HG03060 (cell line): ENCODE results near the gene RAB28.

Experiments used
- ATAC-seq: cut with Tn5 transposase; IDR thresholded peaks from one replicate; pipeline ENCODE4 v1.9.1; 2021; ENCODE audit warnings: low read depth, moderate number of reproducible peaks; ENCODE audit not compliant: unreplicated experiment

The RAB28 gene

DNA sequence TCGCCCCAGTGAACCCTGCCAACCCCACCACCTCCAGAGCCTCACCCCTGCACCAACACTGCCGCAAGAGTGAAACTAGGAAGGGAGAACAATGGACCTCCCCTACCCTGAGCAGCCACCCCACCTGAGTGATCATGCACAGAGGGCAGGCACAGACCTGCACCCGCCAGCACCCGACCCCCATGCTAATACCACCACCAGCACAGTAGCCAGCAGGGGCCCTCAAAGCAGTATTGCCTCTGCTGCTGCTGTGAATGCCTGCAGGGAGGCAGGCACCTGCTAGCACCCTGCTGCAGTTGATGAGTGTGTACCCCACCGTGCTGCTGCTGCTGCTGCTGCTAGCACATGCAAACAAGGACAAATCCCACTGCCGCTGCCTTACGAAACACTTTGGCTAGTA lies 100.1 kb downstream of the RAB28 start:
- no peak for ATAC-seq

DNA sequence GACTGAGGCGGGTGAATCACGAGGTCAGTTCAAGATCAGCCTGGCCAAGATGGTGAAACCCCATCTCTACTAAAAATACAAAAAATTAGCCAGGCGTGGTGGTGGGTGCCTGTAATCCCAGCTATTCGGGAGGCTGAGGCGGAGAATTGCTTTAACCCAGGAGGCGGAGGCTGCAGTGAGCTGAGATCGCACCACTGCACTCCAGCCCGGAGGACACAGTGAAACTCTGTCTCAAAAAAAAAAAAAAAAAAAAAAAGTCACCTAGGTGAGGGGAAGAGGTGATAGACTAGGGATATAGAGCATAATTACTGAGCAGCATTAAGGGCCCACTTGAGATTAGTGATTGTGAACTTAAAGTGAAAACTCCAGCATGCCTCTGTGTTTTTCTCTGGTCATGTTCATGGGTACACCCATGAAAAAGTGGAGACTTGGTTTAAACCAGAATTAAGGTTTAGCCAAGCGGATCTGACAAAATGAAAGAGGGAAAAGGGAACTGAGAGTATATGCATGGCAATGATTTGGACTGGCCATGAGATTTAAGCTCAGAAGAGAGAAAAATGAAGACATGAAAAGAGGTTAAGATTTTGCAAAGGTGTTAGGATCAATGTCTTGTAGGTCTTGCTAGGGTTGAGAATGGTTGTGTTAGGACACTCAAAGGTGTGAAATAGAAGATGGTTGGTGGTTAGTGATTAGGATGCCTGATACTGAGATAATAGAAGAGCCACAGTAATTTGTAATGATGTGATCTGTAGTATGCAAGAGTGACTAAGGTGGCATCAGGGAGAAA lies 105.0 kb downstream of the RAB28 start:
- ATAC-seq: peak; percentile 84

- no peak for ATAC-seq
Measured at GRCh38 chr4:13371048-13371447, 113.1 kb downstream of the RAB28 start.

DNA sequence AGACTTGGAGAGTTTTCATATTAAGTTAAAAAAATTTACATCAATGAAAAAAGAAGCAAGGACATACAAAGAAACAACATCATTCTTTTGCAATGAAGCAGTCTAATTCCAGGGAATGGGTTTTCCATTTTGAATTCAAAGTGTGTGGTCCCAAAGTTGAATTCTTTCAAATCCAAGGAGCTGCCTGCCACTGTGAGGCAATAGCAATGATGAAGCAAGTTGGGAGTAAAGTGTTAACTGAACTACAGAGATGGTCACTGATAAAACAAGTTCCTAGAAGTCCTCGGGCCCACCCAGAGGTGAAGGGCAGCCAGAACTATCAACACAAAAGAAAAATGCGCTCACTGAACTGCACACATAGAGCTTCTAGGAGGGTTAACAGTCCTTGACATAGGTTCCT lies 115.9 kb downstream of the RAB28 start:
- no peak for ATAC-seq

DNA sequence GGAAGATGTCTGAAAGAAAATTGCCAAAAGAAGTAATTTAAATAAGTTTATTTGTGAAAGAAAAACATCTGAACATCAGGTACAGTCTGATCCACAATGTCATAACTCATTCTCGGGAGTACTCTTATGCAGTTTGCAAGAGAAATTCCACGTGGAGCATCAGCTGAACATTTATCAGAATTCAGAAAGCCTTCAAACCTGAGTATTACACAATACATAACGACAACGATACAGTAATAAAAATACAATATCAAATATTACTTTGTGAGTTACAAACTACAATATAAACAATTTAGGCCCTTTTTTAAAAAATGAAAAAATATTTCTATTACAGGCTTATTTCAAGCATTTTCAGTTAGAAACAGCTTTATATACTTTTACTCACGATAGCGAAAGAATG lies 116.4 kb downstream of the RAB28 start:
- no peak for ATAC-seq

DNA sequence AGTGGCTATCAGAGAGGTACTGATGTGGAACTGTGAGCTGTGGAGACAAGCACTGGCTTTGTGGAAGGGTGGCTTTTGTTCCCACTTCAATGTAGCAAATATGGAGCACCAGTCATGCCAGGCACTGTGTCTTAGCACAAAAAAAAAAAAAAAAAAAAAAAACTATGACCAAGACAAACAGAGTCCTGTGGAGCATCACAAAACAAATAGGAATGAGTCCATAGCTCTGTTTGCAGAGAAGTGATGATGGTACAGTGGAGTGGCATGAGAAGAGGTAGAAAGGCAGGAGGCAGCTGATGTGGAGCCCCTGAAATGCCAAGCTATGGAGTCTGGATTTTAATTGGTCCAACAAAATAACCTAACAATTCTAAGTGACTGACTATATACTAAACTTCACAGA lies 116.9 kb downstream of the RAB28 start:
- no peak for ATAC-seq

- no peak for ATAC-seq
Measured at GRCh38 chr4:13365195-13365594, 118.9 kb downstream of the RAB28 start.

- ATAC-seq: no peak
Measured at GRCh38 chr4:13364653-13365052, 119.5 kb downstream of the RAB28 start.

DNA sequence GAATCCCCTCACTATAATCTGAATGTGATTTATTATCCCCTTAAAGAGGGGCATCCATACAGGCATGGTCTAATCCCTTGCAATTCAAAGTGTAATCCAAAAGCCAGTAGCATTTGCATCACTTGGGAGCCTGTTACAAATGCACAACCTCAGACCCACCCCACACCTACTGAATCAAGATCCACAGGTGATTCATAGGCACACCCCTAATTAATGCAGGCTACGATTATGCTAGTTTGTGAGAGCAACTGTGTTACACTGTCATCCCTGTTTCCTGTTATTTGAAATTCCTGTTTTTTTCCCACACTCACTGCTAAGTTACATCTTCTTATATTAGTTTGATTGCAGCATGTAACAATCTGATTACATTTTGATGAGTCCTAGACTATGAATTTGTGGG lies 120.0 kb downstream of the RAB28 start:
- ATAC-seq: no peak

DNA sequence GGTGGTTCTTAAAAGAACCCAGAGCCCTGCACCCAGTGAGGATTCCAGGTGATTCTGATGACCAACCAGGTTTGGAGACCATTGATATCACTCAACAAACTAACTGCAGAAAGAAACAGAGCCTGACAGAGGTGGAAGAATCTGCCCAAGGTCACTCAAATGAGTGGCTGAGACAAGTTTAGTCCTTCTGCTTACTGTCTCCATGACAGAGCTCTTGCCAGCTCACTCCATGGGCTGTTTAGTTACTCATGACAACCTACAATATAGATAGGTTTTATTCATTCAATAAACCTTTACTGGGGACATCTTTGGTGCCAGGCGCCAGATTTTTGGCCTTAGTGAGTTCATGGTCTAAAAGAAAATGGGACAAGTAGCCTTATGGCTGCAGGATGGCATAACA lies 124.3 kb downstream of the RAB28 start:
- ATAC-seq: no peak

GRCh38 chr4:13355111-13355880 lies 128.8 kb downstream of the RAB28 start:
- no peak for ATAC-seq

GRCh38 chr4:13349096-13349495 lies 135.0 kb downstream of the RAB28 start:
- no peak for ATAC-seq

- ATAC-seq: no peak
Measured at GRCh38 chr4:13348216-13348615, 135.9 kb downstream of the RAB28 start.

- ATAC-seq: no peak
Measured at GRCh38 chr4:13347517-13348125, 136.5 kb downstream of the RAB28 start.

DNA sequence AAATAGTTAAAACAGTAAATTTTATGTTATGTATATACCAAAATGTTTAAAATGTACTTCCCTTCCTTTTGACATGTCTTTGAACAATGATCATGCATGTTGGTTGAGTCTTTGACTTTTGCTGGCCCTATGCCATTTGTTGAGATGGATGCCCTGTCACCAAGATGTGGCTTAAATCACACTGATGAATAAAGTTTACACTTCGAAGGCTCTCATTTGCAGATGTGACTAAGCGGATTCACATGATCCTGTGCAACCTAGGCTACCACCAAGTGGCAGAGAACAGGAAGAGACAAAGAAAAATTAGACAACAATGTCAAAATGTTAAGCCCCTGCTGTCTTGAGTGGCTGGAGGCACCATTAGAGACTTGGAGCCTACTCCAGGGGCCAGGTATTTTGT lies 139.9 kb downstream of the RAB28 start:
- no peak for ATAC-seq

GRCh38 chr4:13340672-13341071 lies 143.5 kb downstream of the RAB28 start:
- no peak for ATAC-seq

DNA sequence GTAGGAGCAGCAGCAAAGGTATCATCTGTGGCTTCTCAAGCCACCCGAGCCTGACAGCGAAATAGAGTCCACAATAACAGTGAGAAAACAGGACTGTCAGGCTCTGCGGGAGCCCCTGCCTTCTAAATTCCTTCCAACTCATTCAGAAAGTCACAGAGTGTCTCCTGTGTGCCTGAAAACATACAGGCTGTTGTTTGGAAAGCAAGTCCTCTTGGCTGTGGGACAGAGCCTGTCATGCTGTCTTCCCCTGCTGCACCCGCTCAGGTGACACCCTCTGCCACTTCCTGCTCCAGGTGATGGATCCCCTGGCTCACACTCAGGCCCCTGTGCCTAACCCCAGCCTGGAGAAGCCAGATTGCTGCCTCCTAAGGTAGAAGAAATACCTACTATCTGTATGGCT lies 152.3 kb downstream of the RAB28 start:
- no peak for ATAC-seq

DNA sequence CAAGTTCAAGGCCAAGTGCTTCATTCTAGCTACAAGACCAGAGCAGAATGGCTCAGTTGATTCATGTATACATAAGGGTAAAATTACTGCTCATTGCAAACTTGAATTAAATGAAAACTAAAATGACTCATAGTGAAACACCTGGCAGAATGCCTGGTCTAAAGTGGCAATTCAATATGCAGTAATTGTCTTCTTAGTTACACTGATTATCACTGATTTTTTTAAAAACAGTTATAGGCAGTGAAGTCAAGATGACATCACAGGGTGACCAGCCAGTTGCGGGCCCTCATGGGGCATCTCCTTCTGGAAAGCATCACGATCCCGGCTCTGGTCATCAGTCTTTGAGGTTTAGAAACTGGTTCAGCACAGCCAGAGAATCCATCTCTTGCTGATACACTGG lies 154.2 kb downstream of the RAB28 start:
- ATAC-seq: peak; percentile 60

- no peak for ATAC-seq
Measured at GRCh38 chr4:13329340-13329850, 154.7 kb downstream of the RAB28 start.

GRCh38 chr4:13328591-13328990 lies 155.5 kb downstream of the RAB28 start:
- ATAC-seq: no peak

- ATAC-seq: no peak
Measured at GRCh38 chr4:13327991-13328390, 156.1 kb downstream of the RAB28 start.
